ENCODE data around the gene PRSS36.
"Not testable (repeated sequence)": the region's sequence is repeated elsewhere in the genome, so short reads cannot be mapped to it uniquely, and the experiment has no call there.

The PRSS36 gene

DNA sequence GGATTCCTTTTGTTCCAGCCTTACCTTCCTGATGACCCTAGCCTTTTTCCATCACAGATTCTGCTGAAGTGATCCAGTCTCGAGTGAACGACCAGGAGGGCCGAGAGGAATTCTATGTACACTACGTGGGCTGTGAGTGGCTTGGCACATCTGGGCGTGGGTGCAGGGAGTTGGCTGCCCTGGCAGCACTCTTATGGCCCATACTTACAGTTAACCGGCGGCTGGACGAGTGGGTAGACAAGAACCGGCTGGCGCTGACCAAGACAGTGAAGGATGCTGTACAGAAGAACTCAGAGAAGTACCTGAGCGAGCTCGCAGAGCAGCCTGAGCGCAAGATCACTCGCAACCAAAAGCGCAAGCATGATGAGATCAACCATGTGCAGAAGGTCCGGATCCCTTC, 29.7 kb downstream of the PRSS36 start:
- no peak for DNase-seq

DNA sequence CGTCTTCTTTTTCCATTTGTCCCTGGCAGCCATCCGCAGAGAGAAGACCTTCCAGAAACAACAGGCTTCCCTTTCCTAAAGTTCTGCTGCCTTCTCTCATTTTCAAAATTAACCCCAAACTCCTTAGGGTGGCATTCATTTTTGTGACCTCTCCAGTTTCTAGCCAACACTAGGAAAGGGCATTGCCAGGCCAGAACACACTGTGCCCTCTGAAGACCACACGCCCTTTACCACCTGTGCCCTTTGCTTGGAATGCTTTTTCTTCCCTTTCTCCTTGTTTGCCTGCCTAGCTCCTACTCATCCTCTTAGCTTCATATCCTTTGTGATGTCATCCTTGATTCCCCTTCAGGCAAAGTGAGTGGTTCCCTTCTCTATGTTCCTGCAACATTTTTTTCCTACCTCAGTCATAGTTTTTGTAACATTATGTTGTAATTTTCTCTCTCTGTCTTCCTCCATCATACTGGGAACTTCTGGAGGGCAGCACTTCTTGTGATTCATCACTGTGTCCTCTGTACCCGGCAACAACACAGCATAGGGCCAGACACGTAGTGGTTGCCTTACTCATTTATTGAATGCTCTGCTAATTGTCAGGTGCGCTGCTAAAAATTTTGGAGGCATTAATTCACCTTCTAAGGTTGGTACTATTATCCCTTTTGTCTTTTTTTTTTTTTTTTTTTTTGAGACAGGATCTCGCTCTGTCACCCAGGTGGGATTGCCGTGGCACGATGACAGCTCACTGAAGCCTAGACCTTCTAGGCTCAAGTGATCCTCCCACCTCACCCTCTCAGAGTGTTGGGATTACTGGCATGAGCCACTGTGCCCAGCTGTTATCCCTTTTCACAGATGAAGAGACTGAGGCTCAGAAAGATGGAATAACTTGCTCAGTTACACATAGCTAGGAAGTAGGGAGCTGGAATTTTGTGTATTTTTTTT, 31.4 kb downstream of the PRSS36 start:
- peak; percentile 61 to 93 (median 80) for DNase-seq

DNA sequence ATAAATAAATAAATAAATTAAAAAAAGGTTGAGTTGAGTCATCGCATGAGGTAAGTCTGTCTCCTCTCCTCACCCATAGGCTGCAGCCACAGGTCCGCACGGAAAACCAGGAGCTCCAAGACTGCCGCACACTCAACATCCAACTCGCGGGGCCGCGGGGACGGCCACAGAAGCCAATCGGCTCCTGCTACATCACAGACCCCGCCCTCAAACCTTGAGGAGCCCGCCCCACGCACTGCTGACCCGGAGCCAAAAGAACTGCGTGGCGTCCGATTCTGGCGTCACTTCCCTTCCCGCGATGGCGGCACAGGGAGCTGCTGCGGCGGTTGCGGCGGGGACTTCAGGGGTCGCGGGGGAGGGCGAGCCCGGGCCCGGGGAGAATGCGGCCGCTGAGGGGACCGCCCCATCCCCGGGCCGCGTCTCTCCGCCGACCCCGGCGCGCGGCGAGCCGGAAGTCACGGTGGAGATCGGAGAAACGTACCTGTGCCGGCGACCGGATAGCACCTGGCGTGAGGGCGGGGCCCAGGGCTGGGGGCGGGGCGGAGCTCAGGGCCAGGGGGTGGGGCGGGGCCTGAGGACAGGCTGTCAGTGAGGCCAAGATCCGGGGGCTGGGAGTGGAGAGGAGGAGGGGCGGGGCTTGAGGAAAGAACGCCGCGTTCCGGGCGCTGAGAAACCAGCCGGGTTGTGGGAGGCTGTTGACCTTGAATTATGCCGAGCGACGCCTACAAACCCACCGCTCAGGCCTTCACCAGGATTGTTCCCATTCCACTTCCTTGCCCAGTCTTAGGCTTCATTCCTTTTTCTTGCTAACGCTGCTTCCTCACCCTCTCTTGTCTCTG, 32.3 kb downstream of the PRSS36 start, which contains the start of gene KAT8:
TSS of gene KAT8 (plus strand) at position 281 of the 839 bp plus-strand sequence. CDS start at position 299, 18 bp downstream.
- peak; percentile 99 to 100 (median 99) for DNase-seq

DNA sequence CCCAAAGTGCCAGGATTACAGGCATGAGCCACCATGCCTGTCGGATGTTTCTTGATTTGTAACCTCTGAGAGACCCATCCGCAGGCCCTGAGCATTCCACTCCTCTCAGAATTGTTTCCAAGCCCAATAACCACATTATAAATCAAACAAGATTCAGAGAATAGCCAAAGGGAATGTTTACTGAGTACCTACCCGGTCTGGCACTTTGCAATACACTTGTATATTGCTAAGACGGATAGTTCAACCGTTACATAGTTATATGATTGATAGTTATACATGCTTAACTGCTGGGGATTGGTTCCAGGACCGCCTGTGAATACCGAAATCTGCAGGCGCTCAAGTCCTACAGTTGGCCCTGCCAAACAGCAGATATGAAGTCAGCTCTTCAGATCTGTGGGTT, 35.4 kb downstream of the PRSS36 start:
- DNase-seq, result no peak

DNA sequence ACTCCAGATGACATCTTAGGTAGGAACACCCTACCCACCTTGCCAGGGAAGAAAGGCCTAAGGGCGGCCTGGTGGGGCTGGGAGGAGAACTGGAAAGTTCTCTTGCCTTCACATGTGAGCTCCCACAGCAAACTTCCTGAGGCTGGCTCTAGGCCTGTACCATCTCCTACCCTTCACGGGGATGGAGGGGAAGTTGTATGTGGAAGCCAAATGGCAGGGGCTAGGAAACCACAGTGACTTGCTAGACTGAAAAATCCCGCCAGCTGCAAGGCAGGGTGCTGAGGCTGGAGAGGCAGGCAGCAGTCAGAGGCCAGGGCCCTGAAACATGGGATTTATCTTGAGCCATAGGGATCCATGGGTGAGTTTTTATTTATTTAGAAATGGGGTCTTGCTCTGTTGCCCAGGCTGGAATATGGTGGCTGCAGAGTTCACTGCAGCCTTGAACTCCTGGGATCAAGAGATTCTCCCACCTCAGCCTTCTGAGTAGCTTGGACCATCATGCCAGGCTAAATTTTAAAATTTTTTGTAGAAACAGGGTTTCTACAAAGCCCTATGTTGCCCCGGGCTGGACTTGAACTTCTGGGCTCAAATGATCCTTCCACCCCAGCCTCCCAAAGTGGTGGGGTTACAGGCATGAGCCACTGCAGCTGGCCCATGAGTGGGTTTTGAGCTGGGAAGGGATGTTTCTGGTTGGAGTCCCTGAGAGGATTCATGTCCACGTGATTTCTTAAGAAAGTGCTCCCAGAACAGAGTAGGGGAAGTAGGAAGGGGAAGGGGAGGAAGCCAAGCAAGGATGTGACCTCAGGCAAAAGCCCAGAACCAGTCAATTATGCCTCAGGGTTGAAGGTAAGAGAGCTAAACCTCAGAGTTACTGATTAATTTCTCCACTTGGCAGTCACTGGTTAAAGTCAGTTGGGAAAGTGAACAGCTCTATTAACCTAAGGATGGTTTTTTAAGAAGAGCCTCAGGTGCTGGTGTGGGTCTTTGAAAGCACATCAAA, 36.4 kb downstream of the PRSS36 start:
- DNase-seq, result peak; percentile 77 to 93 (median 88)

DNA sequence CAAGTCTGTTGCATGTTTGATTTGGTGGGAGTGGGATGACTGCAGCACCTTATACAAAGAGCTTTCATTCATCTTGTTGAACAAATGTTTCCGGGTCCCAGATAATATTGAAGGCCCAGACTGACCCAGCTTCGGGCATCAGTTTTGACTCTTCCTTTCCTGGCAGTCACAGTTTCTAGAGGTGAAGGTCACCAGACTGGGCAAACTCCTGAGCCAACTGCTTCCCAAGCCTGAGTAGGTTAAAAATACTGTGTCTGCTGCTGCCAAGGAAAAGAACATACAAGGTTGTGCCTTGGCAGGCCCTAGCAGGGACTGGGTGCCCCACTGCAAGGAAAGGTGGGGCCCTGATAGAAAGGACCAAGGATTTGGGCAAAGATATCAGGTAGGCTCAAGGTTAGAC, 37.2 kb downstream of the PRSS36 start:
- no peak for DNase-seq

DNA sequence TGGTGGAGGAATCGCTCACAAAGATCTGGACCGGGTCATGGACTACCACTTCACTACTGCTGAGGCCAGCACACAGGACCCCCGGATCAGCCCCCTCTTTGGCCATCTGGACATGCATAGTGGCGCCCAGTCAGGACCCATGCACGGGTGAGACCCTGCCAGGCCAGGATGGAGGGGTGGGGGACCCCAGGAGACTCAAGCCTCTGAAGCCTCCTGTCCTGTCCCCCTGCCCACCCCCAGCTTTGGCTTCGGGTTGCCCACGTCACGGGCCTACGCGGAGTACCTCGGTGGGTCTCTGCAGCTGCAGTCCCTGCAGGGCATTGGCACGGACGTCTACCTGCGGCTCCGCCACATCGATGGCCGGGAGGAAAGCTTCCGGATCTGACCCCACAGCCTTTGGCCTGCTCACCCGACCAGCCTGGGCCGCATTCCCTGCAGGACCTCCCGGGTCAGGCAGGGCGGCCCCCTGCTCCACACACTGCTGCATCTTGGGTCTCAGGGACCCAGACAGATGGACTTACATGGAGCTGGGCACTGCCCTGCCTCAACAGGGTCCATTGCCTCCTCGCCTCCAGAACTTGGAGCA, 37.9 kb downstream of the PRSS36 start:
- no peak for DNase-seq

DNA sequence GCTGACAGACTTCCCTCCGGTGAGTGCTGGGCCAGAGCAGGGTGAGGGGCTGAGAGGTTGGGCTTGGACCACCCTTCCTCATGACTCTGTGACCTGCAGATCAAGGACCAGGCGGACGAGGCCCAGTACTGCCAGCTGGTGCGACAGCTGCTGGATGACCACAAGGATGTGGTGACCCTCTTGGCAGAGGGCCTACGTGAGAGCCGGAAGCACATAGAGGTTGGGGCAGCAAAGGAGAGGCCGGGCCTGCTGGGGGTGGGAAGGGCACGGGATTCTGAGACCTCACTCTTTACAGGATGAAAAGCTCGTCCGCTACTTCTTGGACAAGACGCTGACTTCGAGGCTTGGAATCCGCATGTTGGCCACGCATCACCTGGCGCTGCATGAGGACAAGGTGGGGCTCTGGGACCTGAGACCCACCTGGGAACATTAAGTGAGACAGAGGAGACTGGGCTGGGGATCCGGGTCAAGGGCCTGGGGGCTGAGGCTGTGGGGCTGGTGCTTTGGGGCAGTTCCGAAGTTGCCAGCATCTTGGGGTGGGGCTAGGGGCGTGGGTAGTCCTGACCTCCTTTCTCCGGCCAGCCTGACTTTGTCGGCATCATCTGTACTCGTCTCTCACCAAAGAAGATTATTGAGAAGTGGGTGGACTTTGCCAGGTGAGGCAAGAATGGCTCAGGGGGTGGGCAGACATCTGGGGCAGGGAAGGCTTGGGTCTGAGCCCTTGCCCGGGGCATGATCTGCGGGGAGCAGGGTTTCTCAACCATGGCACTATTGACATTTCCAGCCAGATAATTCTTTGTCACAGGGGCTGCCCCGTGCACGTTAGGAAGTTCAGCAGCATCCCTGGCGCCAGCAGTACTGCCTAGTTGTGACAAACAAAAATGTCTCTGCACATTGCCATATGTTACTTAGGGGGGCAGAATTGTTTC, 39.5 kb downstream of the PRSS36 start:
- no peak for DNase-seq

DNA sequence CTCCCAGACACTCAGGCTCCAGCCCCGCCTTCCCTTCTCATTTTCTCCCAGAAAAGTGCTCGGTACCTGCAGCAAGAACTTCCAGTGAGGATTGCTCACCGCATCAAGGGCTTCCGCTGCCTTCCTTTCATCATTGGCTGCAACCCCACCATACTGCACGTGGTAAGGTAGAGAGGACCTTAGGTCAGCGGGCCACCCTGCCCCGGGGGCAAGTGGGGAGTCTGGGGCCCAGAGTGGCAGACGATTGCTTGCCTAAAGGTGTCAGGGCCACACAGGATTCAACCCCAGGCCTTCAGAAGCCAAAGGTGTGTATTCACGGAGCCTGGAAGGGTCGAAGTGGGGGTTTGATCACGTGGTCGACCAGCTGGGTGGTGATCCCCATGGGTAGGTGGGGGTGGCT, 40.2 kb downstream of the PRSS36 start:
- DNase-seq, result no peak

DNA sequence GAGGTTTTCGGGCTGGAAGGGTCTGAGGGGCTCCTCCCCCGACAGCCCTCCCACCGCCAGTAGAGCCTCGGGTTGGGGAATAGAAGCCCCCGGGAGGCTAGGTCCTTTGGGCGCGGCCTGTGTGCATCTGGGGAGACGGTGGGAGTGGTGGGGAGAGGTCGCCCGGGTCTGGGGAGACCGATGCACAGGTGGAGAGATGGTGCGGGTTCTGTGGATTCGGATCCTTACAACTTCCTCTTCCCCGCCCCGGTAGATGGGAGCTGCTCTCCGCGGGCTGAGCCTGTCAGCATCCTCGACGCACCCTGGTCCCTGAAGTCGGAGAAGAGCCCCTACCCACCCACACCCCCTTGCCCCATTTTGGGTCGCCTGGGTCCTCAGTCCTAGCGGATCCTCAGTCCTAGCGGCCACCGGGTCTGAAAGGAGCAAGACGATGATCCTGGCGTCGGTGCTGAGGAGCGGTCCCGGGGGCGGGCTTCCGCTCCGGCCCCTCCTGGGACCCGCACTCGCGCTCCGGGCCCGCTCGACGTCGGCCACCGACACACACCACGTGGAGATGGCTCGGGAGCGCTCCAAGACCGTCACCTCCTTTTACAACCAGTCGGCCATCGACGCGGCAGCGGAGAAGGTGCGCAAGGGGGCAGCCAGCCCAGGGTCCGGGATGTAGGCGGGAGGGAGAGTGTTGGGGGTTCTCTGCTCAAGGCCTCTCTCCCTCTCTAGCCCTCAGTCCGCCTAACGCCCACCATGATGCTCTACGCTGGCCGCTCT, 40.9 kb downstream of the PRSS36 start:
- peak in 3 of 4 experiments; percentile 27 to 45 (median 38) for DNase-seq

DNA sequence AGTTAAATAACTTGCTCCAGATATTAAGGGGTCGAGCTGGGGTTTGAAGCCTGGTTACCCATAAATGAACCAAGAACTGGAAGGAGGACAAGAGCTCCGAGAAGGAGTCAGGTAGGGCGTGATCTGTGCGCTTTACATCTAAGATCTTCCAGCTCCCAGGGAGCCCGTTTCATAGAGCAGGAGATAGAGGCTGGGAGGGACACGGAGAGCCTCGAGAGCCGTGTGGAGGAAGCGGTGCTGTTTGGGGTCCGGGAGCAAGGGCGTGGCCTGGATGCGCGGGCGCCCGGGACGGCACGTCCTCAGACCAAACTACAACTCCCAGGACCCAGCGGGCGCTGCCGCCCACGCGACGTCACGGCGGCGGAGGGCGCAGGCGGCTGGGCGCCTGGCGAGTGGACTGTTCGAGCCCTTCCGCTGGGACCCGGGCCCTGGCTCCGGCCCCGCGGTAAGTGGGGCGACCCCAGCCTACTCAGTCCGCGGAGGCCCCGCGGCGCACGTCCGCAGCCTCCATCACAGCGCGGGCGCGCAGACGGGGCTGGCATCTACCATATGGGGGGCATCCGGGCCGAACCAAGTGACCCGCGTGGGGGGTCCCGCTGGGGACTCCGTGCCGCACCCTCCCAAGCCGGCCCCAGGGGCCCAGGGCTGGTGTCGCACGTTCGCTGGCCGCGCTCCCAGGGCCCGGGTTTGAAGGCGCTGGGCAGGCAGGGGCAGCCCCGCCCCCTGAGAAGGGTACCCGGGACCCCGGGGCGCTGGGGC, 41.7 kb downstream of the PRSS36 start, which contains the start of gene BCKDK:
TSS of gene BCKDK (plus strand) at position 352 of the 759 bp plus-strand sequence. CDS start 838 bp downstream, outside the sequence.
- DNase-seq, result peak; percentile 86 to 96 (median 92)

DNA sequence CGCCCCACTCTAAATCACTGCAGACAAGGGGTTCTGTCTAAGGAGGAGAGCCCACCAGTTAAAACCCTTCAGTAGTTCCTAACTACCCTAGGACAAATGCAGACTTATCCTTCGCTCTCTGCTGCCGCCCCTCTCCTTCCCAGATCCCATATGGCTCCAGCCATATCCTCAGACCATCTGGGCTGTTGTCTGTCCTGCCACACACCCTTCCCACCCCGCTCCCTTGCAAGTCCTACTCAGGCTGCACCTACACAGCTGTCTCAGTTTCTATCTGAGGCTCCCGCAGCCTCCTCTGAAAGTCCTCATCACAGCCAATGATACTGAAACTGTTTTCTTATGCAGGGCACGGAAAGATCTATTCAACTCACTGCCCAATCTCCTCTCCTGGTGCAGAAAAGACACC, 42.4 kb downstream of the PRSS36 start:
- DNase-seq, result no peak

DNA sequence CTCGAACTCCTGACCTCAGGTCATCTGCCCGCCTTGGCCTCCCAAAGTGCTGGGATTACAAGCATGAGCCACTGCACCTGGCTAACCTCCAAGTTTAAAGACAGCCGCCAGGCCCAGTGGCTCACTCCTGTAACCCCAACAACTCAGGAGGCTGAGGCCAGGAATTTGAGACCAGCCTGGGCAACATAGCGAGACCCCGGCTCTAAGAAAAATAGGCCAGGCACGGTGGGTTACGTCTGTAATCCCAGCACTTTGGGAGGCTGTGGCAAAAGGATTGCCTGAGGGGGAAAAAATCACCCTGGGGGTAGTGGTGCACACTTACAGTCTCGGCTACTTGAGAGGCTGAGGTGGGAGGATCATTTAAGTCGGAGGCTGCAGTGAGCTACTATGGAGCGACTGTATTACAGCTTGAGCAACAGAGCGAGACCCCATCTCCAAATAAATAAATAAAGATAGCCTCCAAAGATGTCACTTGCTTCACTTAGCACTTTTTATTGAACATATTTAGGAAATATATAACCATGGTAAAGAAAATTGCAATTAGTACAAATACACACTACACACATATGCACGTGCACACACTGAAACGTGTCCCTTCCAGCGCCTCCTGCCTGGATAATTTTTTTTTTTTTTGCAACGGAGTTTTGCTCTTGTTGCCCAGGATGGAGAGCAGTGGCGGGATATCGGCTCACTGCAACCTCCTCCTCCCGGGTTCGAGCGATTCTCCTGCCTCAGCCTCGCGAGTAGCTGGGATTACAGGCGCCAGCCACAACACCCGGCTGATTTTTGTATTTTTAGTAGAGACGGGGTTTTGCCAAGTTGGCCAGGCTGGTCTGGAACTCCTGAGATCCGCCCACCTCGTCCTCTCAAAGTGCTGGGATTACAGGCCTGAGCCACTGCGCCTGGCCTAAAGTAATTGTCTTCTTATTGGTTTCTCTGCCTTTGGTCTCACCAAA, 43.1 kb downstream of the PRSS36 start:
- no peak for DNase-seq

DNA sequence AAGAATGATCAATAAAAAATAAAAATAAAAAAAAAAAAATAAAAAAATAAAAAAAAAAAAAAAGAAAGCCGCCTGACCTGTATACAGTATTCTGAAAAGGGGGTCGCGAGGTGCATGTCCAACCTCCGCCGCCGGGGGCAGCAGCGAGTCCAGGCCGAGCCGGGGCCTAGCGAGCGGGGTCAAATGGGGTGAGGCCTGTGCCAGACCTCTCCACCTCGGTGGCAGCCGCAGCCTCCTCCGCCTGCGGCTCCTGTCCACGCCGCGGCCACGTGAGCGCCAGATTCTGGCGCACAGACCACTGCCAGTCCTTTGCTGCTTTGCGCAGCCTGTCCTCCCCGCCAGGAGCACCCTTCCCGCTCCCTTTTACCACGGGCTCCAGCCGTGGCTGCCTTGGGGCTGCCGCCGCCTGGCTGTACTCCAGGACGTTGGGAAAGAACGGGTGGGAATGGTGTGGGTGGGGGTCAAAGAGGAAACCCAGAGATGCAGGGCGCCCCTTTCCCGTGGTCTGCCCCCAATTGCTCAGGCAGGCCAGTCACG, 44.1 kb downstream of the PRSS36 start:
- DNase-seq, result peak; percentile 85 to 93 (median 90)

DNA sequence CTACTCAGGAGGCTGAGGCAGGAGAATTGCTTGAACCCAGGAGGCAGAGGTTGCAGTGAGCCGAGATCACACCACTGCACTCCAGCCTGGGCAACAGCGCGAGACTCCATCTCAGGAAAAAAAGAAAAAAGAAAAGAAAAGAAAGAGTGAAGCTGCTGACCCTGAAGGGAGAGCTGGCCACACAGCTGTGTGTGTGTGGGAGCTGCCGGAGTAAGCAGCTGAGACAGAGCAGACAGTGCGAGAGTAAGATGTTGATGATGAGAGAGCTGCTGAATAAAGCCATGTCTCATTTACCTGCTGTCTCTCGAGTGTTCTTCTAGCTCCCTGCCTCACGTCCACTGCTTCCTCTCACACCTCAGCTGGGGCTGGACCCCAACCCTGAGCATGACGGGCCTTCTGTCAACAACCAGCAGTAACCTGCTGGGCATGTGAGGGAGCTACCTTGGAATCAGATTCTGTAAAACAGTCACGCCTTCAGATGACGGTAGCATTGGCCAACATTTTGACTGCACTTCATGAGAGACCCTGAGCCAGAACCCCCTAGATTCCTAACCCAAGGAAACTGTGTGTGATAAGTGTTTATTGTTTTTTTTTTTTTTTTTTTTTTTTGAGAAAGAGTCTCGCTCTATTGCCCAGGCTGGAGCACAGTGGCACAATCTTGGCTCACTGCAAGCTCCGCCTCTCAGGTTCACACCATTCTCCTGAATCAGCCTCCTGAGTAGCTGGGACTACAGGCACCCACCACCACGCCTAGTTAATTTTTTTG, 48.8 kb downstream of the PRSS36 start:
- not testable (repeated sequence) for DNase-seq

All from suppressor macrophage (primary cell).